IPS DF 6.9 (cell line): Measurements from ENCODE around the gene PI4KB.
A peak's percentile ranks its signal among the peaks of the same experiment; 100 is the strongest.

Experiments
- DNase-seq: peaks from one replicate; pipeline ENCODE4 v3.0.0-alpha.2; 2013; ENCODE audit warnings: low read depth, low spot score
- H3K27ac ChIP-seq: one replicate; pipeline ENCODE4 v1.5.1; 2013; ENCODE audit warnings: low read length, control low read depth
- H3K27me3 ChIP-seq: 2 replicates; pipeline ENCODE4 v1.6.1; 2013; ENCODE audit warnings: mild to moderate bottlenecking, low read length; ENCODE audit not compliant: control insufficient read depth, insufficient read depth
- H3K36me3 ChIP-seq: 2 replicates; pipeline ENCODE4 v1.6.1; 2013; ENCODE audit warnings: low read length; ENCODE audit not compliant: control insufficient read depth, insufficient read depth
- H3K4me1 ChIP-seq: 2 replicates; pipeline ENCODE4 v1.6.1; 2013; ENCODE audit warnings: low read length; ENCODE audit not compliant: control insufficient read depth, insufficient read depth
- H3K4me3 ChIP-seq: 2 replicates; pipeline ENCODE4 v1.5.1; 2013; ENCODE audit warnings: mild to moderate bottlenecking, low read length
- H3K9me3 ChIP-seq: 2 replicates; pipeline ENCODE4 v1.6.1; 2013; ENCODE audit warnings: low read length, inconsistent platforms; ENCODE audit not compliant: control insufficient read depth, insufficient read depth
- WGBS: extraction: QIAGEN DNeasy Blood & Tissue Kit; methylation state at CpG from one replicate; pipeline ENCODE4 v1.1.7; 2013; ENCODE audit warnings: mixed read lengths, missing lambda C conversion rate; ENCODE audit not compliant: insufficient read length, insufficient coverage; 5-methylcytosine and 5-hydroxymethylcytosine counted together

The PI4KB gene

DNA sequence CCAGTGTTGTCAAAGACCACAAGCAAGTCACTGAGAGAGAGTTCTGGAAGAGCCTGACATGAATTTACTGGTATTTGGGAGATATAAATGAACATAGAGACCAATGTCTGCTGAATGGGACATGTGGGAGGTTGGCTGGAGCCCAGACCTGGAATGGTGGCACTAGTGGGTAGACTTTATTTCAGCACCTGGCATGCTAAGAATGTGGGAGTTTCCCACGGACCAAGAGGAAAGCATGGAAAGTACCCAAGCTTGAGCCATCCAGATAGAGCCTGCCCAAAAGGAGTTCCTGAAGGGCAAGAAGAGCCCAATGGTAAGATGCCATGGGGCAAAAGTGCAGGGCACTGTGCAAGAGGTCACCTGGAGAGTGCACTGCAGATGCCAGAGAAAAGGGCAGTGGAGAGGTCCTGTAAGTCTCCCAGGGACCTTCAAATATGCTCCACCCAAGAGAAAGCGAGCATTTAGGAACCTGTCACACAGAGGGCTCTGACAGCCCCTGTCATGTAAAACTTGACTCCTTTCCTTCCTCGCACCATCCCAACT lies 53.2 kb downstream of the PI4KB start:
- Histone ChIP-seq H3K36me3 (no peaks in the 10 kb centered on the region), H3K4me3 (no peak overlapping the region), H3K4me1 (no peaks in the 10 kb centered on the region), H3K27ac (no peak overlapping the region), H3K27me3 (no peaks in the 10 kb centered on the region), H3K9me3 (no peaks in the 10 kb centered on the region)
- WGBS = no CpG with 5 or more reads among the region's 3 CpGs
- no peak for DNase-seq

DNA sequence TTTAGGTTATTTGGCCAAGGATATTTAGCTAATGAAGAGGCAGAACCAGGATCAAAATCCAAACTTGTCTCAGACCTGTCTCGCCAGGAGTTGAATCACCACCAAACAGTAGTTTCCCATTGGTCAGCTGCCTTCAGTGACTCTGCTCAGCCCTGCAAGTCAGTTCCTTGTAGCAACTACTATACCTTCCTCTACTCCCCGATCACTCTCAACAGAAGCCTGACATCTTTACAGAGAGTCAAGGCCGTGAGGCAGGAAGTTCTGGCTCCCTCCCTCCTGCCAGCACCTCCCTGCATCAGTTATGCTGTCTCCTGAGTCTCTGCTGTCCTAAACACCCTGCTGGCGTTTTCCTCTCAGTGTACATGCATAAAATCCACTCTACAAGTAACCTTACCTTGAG lies 59.5 kb downstream of the PI4KB start:
- H3K4me3 ChIP-seq = no peak overlapping the region
- no peak for DNase-seq
- no peaks in the 10 kb centered on the region for H3K27me3 ChIP-seq
- H3K27ac ChIP-seq = no peak overlapping the region
- no peaks in the 10 kb centered on the region for H3K9me3 ChIP-seq
- WGBS = no CpG with 5 or more reads among the region's 4 CpGs
- H3K4me1 ChIP-seq = no peaks in the 10 kb centered on the region
- H3K36me3 ChIP-seq = peaks cover 27% of the 10 kb centered on the region

DNA sequence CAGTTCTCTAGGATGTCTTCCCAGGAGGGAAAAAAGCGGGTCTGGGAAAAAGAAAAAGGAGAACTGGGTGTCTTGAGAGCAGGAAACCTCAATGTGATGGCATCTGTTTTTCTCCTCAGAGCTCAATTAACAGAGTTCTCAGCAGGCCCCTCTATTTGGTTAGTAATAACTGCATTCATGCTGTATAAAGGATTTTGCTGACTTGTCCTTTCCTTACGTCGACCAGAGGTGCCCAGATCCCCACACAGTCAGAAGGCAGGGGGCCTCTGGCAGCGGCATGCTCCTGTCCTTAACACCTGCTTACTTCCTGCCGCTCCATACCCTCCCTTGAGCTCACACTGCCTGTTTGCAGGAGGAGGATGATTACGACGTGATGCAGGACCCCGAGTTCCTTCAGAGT lies 60.4 kb downstream of the PI4KB start:
- Histone ChIP-seq H3K4me1 (no peaks in the 10 kb centered on the region), H3K27me3 (no peaks in the 10 kb centered on the region), H3K36me3 (peaks cover 31% of the 10 kb centered on the region), H3K4me3 (no peak overlapping the region), H3K27ac (no peak overlapping the region), H3K9me3 (no peaks in the 10 kb centered on the region)
- WGBS = no CpG with 5 or more reads among the region's 8 CpGs
- DNase-seq = no peak

DNA sequence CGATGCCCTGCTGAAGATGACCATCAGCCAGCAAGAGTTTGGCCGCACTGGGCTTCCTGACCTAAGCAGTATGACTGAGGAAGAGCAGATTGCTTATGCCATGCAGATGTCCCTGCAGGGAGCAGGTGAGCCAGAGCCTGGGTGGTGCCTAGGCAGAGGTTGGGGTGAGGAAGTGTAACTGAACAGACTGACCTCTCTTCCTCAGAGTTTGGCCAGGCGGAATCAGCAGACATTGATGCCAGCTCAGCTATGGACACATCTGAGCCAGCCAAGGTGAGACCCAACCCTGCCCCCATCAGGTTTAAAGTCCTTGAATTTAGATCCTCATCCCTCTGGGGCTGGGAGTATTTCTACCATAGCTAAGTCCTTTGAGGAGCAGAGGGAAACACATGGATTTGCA lies 60.9 kb downstream of the PI4KB start:
- no peak overlapping the region for H3K27ac ChIP-seq
- no CpG with 5 or more reads among the region's 3 CpGs for WGBS
- H3K4me3 ChIP-seq = no peak overlapping the region
- H3K9me3 ChIP-seq = no peaks in the 10 kb centered on the region
- no peak for DNase-seq
- peaks cover 31% of the 10 kb centered on the region for H3K36me3 ChIP-seq
- no peaks in the 10 kb centered on the region for H3K27me3 ChIP-seq
- H3K4me1 ChIP-seq = no peaks in the 10 kb centered on the region

DNA sequence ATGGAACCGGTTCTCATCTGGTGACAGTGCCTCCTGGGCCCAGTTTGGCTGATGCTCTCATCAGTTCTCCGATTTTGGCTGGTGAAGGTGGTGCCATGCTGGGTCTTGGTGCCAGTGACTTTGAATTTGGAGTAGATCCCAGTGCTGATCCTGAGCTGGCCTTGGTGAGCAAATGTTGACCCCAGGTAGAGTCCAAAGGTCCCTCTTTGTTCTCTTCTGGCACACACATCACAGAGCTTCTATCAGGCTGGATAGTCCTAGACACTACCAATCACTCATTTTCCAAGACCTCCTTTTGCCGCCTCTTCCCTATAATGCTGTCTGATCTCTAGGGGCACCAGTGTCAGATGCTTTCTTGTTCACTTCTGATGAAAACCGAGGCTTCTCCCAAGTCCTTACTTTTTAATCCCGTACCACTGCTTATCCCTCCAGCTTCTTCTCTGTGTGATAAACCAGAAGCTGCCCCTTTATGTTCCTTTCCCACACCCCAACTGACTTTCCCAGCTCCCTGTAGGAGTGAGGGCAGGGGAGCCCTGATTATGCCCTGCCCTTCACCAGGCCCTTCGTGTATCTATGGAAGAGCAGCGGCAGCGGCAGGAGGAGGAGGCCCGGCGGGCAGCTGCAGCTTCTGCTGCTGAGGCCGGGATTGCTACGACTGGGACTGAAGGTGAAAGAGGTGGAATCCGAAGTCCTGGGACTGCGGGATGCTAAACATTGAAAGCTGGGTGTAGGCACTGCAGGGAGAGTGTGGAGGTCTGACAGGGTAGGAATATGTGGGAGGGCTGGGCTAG lies 61.6 kb downstream of the PI4KB start:
- H3K4me3 ChIP-seq = no peak overlapping the region
- no peak overlapping the region for H3K27ac ChIP-seq
- H3K36me3 ChIP-seq = peaks cover 31% of the 10 kb centered on the region
- no peaks in the 10 kb centered on the region for H3K9me3 ChIP-seq
- no peaks in the 10 kb centered on the region for H3K27me3 ChIP-seq
- no peak for DNase-seq
- H3K4me1 ChIP-seq = no peaks in the 10 kb centered on the region
- WGBS = no CpG with 5 or more reads among the region's 14 CpGs

DNA sequence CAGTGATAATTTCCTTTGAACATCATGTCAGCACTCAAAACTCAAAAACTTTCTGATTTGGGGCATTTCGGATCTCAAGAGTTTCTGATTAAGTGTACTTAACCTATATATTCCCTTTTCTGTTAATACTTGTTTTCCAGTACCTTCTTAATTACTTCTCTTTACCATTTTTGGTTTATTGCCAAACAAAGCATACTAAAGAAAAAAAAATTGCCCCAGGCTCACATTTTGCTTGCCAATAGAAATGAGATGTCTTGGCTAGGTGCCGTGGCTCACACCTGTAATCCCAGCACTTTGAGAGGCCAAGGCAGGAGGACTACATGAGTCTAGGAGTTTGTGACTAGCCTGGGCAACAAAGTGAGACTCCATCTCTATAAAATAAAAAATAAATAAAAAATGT lies 67.9 kb downstream of the PI4KB start:
- DNase-seq = no peak
- Histone ChIP-seq H3K4me1 (no peaks in the 10 kb centered on the region), H3K4me3 (no peak overlapping the region), H3K36me3 (peaks cover 7% of the 10 kb centered on the region), H3K27ac (no peak overlapping the region), H3K27me3 (no peaks in the 10 kb centered on the region), H3K9me3 (no peaks in the 10 kb centered on the region)
- no CpG with 5 or more reads among the region's 2 CpGs for WGBS

DNA sequence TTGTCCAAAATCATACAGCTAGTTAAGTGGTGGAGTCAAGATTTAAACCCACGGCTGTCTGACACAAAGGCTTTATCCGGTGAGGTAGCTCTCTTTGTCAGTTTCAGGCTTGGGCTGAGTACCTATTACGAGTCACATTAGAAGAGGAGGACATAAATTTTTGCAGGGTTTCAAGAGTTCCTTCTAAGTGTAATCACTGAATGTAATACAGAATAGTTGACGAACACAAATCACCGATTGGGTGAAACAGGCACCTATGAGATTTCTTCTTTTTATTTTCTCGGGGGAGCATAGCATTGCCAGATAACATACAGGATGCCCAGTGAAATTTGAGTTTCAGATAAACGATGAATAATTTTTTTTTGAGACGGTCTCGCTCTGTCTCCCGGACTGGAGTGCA lies 71.8 kb downstream of the PI4KB start:
- H3K4me1 ChIP-seq = no peaks in the 10 kb centered on the region
- H3K4me3 ChIP-seq = peak overlapping the region; percentile 99; the same call in 1 of the 2 replicates
- H3K9me3 ChIP-seq = no peaks in the 10 kb centered on the region
- no peak overlapping the region for H3K27ac ChIP-seq
- no peak for DNase-seq
- H3K27me3 ChIP-seq = no peaks in the 10 kb centered on the region
- no CpG with 5 or more reads among the region's 10 CpGs for WGBS
- no peaks in the 10 kb centered on the region for H3K36me3 ChIP-seq

DNA sequence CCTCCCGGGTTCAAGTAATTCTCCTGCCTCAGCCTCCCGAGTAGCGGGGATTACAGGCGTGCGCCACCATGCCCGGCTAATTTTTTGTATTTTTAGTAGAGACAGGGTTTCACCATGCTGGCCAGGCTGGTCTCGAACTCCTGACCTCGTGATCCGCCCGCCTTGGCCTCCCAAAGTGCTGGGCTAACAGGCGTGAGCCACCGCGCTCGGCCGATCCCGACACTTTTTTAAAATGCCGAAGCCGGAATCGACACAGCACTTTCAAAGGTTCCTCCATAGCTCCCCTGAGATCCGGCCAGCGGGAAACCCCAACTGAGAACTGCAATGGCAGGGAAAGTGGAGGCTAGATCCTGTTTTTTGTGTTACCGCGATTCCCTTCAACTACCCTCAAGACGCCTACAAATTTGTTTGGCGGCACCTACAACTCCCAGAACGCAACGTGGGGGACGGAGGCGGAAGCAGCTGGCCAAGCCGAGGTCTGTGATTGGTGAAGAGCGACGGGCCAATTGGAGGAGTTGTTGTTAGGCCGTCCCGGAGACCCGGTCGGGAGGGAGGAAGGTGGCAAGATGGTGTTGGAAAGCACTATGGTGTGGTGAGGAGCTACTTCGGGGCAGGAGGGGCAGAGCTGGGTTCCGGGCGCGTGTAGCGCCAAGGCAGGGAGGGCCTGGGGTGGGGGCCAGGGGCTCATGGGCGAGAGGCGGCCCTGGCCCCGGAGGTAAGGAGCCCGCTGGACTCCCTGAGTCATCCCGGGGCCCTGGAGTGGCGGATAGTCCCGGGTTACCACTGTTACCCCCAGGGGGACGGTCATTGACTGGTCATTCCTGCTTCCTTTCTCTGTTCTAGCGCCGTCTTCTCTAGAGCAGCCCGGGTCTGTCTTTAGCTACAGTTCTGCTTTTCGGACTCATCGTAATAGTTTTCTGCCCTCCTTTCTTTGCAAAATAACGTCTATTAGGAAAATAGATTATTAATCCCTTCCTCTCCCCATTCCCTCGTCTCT lies 72.7 kb downstream of the PI4KB start, which contains the start of gene PSMD4:
PSMD4 (plus strand) TSS at position 518 of the 997 bp plus-strand sequence; CDS start at position 567, 49 bp downstream.
- Histone ChIP-seq H3K27ac (no peak within 1 kb of the TSS), H3K4me1 (no peaks in the 10 kb centered on the region)

DNA sequence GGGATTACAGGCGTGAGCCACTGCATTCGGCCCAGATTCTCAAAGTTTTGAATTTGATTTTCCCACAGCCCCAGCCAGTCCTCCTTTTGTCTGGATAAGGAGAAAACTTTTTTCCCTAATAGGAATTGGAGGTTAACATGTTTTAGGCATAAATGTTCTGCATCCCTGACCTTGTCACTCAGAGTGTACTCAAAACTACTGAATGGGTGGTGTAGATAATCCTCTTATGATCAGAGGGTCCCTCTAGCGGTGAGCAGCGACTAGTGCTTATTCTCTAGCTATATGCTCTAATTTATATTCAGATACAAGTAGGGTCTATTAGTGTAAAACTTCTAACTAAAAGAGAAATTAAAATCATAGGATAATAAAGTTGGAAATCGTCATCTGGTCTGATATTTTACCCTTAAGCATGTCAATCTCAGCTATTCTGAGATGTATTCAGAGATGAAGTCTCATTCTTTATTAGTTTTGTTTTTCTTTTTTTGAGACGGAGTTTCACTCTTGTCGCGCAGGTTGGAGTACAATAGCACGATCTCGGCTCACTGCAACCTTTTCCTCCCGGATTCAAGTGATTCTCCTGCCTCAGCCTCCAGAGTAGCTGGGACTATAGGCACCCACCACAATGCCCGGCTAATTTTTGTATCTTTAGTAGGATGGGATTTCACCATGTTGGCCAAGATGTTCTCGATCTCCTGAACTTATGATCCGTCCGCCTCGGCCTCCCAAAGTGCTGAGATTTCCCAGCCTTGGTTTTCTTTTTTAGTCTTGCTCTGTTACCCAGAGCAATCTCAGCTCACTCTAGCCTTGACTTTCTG lies 75.4 kb downstream of the PI4KB start:
- no CpG with 5 or more reads among the region's 16 CpGs for WGBS
- Histone ChIP-seq H3K27ac (no peak overlapping the region), H3K27me3 (no peaks in the 10 kb centered on the region), H3K4me1 (no peaks in the 10 kb centered on the region), H3K9me3 (no peaks in the 10 kb centered on the region), H3K4me3 (no peak overlapping the region), H3K36me3 (peaks cover 9% of the 10 kb centered on the region; the same call in 1 of the 2 replicates)
- DNase-seq = peak; percentile 18

More for the DNA sequence above, 72.7 kb downstream of the PI4KB start, which contains the start of gene PSMD4:
- H3K27me3 ChIP-seq = no peaks in the 10 kb centered on the region
- peak within 1 kb of the TSS; percentile 99 for H3K4me3 ChIP-seq
- H3K9me3 ChIP-seq = no peaks in the 10 kb centered on the region
- WGBS = no CpG with 5 or more reads among the region's 56 CpGs
- peak; percentile 98 for DNase-seq
- no peaks in the 10 kb centered on the region for H3K36me3 ChIP-seq
